K562 (cell line): Measurements from ENCODE around the gene CALY. TPM values are rescaled to one million over a fixed set of nuclear protein-coding genes. Genes with fewer than 3 reads are reported as not detected.

Source experiments
- ATAC-seq: fragments of 200-7000 bp; cut with Tn5 transposase; 3 replicates; pipeline ENCODE4 v1.9.1; 2020; ENCODE audit warnings: moderate library complexity
- BruUV-seq: library from RNA; stranded (reverse); fragments of 400-500 nt; replicated peaks from 2 replicates; lab custom pipeline; 2021; lab: Mats Ljungman, UMichigan
- CTCF ChIA-PET: fragments of 300-600 bp; formaldehyde crosslinking; extraction: SDS; loops from one replicate; lab custom pipeline; 2021; ENCODE audit warnings: low intra/inter-chr PET ratio; lab: Yijun Ruan, JAX
- POLR2A ChIA-PET: fragments of 300-600, 350-650 bp; sonication (Branson Sonifier 250); formaldehyde crosslinking; extraction: SDS; loops from one replicate; lab custom pipeline; 2021; ENCODE audit warnings: antibody characterized with exemption, inconsistent platforms; lab: Yijun Ruan, JAX
- DNase-seq, 4 experiments: peaks; one replicate each; pipeline versions ENCODE4 v3.0.0 to v3.0.0-alpha.2; 2011 to 2018; ENCODE audit warnings: low spot score in 3 of 4, mixed read lengths in 3 of 4; ENCODE audit errors: extremely low read depth in 1 of 4
- FAIRE-seq: peaks from 2 replicates; lab custom pipeline; 2011; peaks lifted over from hg19 to GRCh38; lab: Jason Lieb, UNC
- H2AFZ ChIP-seq: 2 replicates; pipeline ENCODE4 v1.6.0; 2011; ENCODE audit warnings: low read depth, low read length, control low read depth, inconsistent platforms
- H3K27ac ChIP-seq: fragments of 200-600 bp; 3 replicates; pipeline ENCODE4 v1.8.0; 2011; ENCODE audit warnings: low read depth, mild to moderate bottlenecking, control low read depth, inconsistent platforms, low read length, moderate library complexity, mixed read lengths; ENCODE audit errors: extremely low read depth
- H3K27me3 ChIP-seq, 2 experiments: fragments of 300-600 bp in 1 of 2; 2 replicates in 1 of 2; 3 replicates in 1 of 2; pipeline versions ENCODE4 v1.6.0 to v1.8.0; 2011; ENCODE audit warnings: inconsistent platforms in 2 of 2, low read length in 2 of 2, mild to moderate bottlenecking in 1 of 2, mixed read lengths in 1 of 2, moderate library complexity in 1 of 2; ENCODE audit not compliant: control insufficient read depth in 2 of 2, insufficient read depth in 2 of 2
- H3K36me3 ChIP-seq: fragments of 300-600 bp; 3 replicates; pipeline ENCODE4 v1.8.0; 2011; ENCODE audit warnings: mild to moderate bottlenecking, low read length, inconsistent platforms; ENCODE audit not compliant: control insufficient read depth, insufficient read depth
- H3K4me1 ChIP-seq, 2 experiments: fragments of 200-600 bp in 1 of 2; replicated peaks in 1 of 2; 2 replicates in 1 of 2; 3 replicates in 1 of 2; pipeline versions ENCODE4 v1.5.1 to v1.8.0; 2011; ENCODE audit warnings: inconsistent platforms in 2 of 2, low read length in 2 of 2, mild to moderate bottlenecking in 1 of 2, mixed read lengths in 1 of 2, moderate library complexity in 1 of 2; ENCODE audit not compliant: control insufficient read depth in 2 of 2, insufficient read depth in 2 of 2
- H3K4me2 ChIP-seq: 2 replicates; pipeline ENCODE4 v1.6.1; 2011; ENCODE audit warnings: low read length, control low read depth, inconsistent platforms, mixed read lengths; ENCODE audit not compliant: insufficient read depth
- H3K4me3 ChIP-seq: fragments of 200-600 bp; sonication (generic), shearing (Covaris generic); 2 replicates; pipeline ENCODE4 v1.5.1; 2016; ENCODE audit warnings: control low read depth, inconsistent platforms
- H3K79me2 ChIP-seq: fragments of 200-600 bp; 3 replicates; pipeline ENCODE4 v1.8.0; 2011; ENCODE audit warnings: low read length, inconsistent platforms; ENCODE audit not compliant: control insufficient read depth, insufficient read depth
- H3K9ac ChIP-seq, 2 experiments: 2 replicates each; pipeline versions ENCODE4 v1.6.0 to v1.6.1; 2011; ENCODE audit warnings: low read depth in 2 of 2, low read length in 2 of 2, control low read depth in 1 of 2, inconsistent platforms in 1 of 2, mild to moderate bottlenecking in 1 of 2, mixed read lengths in 1 of 2; ENCODE audit not compliant: insufficient read depth in 1 of 2
- H3K9me1 ChIP-seq: one replicate; pipeline ENCODE4 v1.6.0; 2011; ENCODE audit warnings: inconsistent platforms, mild to moderate bottlenecking, low read length, moderate library complexity; ENCODE audit not compliant: control insufficient read depth, insufficient read depth
- H3K9me3 ChIP-seq: replicated peaks from 2 replicates; pipeline ENCODE4 v1.5.1; 2011; ENCODE audit warnings: low read depth, low read length, inconsistent platforms; ENCODE audit not compliant: control insufficient read depth, insufficient read depth
- H4K20me1 ChIP-seq: replicated peaks from 2 replicates; pipeline ENCODE4 v1.6.1; 2011; ENCODE audit warnings: low read length, inconsistent platforms, mixed read lengths; ENCODE audit not compliant: control insufficient read depth, insufficient read depth
- EP300 ChIP-seq: IDR thresholded peaks from 2 replicates; pipeline ENCODE4 v1.6.1; 2012; ENCODE audit warnings: low read length, improper control_type of control experiment
- FOS ChIP-seq: IDR thresholded peaks from 3 replicates; pipeline ENCODE4 v1.6.1; 2011; ENCODE audit not compliant: insufficient read length; ENCODE audit errors: extremely low read depth
- FOXK2 ChIP-seq, 2 experiments: fragments of 450-650 bp; IDR thresholded peaks in 1 of 2; conservative IDR thresholded peaks in 1 of 2; 2 replicates each; pipeline ENCODE4 v1.6.1; 2016; ENCODE audit warnings: low read depth in 2 of 2, mild to moderate bottlenecking in 1 of 2
- GABPB2 ChIP-seq: fragments of 250-450 bp; sonication (Bioruptor Pico); conservative IDR thresholded peaks from 2 replicates; pipeline ENCODE4 v1.5.1; 2021; ENCODE audit warnings: mild to moderate bottlenecking
- MAFF ChIP-seq: IDR thresholded peaks from 2 replicates; pipeline ENCODE4 v1.6.1; 2012; ENCODE audit warnings: low read length, improper control_type of control experiment
- NCOR1 ChIP-seq: fragments of 450-650 bp; IDR thresholded peaks from 2 replicates; pipeline ENCODE4 v1.6.1; 2016; ENCODE audit warnings: mild to moderate bottlenecking, moderate library complexity
- RHOXF2B ChIP-seq: fragments of 250-450 bp; sonication (Bioruptor Pico); conservative IDR thresholded peaks from 2 replicates; pipeline ENCODE4 v1.5.1; 2021
- TCF3 ChIP-seq: sonication (generic); formaldehyde crosslinking; IDR thresholded peaks from 2 replicates; pipeline ENCODE4 v1.4.0; 2020; ENCODE audit warnings: mild to moderate bottlenecking, missing genetic modification reagents
- ZFP30 ChIP-seq: fragments of 250-450 bp; sonication (Bioruptor Pico); IDR thresholded peaks from 2 replicates; pipeline ENCODE4 v1.8.0; 2022; ENCODE audit warnings: moderate library complexity, mild to moderate bottlenecking, inconsistent platforms, borderline replicate concordance
- ZNF41 ChIP-seq: fragments of 250-450 bp; sonication (Bioruptor Pico); conservative IDR thresholded peaks from 2 replicates; pipeline ENCODE4 v1.4.0; 2020; ENCODE audit warnings: mild to moderate bottlenecking
- whole genome bisulfite sequencing: fragments of 100-300 bp; shearing (Covaris generic); methylation state at CpG from one replicate; pipeline ENCODE4 v1.1.6; 2016; ENCODE audit warnings: low coverage, mixed read lengths; ENCODE audit not compliant: insufficient coverage; ENCODE audit errors: missing lambda C conversion rate; 5-methylcytosine and 5-hydroxymethylcytosine counted together
- in situ Hi-C: fragments of 300-500 bp; cut with MboI; formaldehyde crosslinking; loops from 4 replicates; pipeline ENCODE4 v1.15.0; 2018; ENCODE audit warnings: inconsistent platforms, mixed read lengths
- intact Hi-C: fragments of 100-400 bp; cut with micrococcal nuclease; formaldehyde crosslinking; loops from 2 replicates; pipeline ENCODE4 v1.14.2; 2022
- polyA plus RNA-seq, 8 experiments: library from polyadenylated mRNA; depleted of rRNA in 4 of 8; stranded (reverse) in 5 of 8; unstranded in 3 of 8; fragments of >200 nt; fragmentation: Nextera tagmentation in 2 of 8; fragmentation: Illumina TruSeq in 1 of 8; extraction: Ambion mirVana in 2 of 8; extraction: Trizol in 1 of 8; gene quantifications; 2 replicates each; pipeline versions ENCODE4 v1.2.1 to v1.2.3, GENCODE V29; 2011 to 2014; ENCODE audit warnings: inconsistent platforms in 1 of 8, missing spikeins in 1 of 8
- total RNA-seq, 7 experiments: library from RNA; depleted of rRNA in 6 of 7; stranded (reverse); fragments of >200 nt in 6 of 7; fragmentation: Illumina TruSeq in 2 of 7; extraction: Trizol in 2 of 7; gene quantifications; 2 replicates each; pipeline versions ENCODE4 v1.2.1 to v1.2.3, GENCODE V29; 2011 to 2021; ENCODE audit warnings: low replicate concordance in 1 of 7
- TF ChIP-seq, protein P1 (sequence below), 3 experiments: fragments of 200-800 bp in 1 of 3; fragments of 250-450 bp in 1 of 3; fragments of 450-650 bp in 1 of 3; sonication (Bioruptor Pico) in 1 of 3; sonication (Bioruptor generic) in 1 of 3; formaldehyde crosslinking in 1 of 3; IDR thresholded peaks; 2 replicates each; pipeline versions ENCODE4 v1.6.1 to v1.8.0; 2016 to 2022; ENCODE audit warnings: mild to moderate bottlenecking in 2 of 3, missing genetic modification characterization in 2 of 3, missing compliant biosample characterization in 1 of 3, moderate library complexity in 1 of 3
- TF ChIP-seq, protein P2 (sequence below): fragments of 250-450 bp; sonication (Bioruptor Pico); IDR thresholded peaks from 2 replicates; pipeline ENCODE4 v1.8.0; 2022; ENCODE audit warnings: moderate library complexity, mild to moderate bottlenecking, inconsistent platforms
- TF ChIP-seq, protein P3 (sequence below), 2 experiments: IDR thresholded peaks; 2 replicates each; pipeline ENCODE4 v1.6.1; 2011; ENCODE audit warnings: borderline replicate concordance in 1 of 2, control low read depth in 1 of 2, low read depth in 1 of 2, low read length in 1 of 2, mild to moderate bottlenecking in 1 of 2, mixed read lengths in 1 of 2, moderate library complexity in 1 of 2; ENCODE audit not compliant: insufficient read depth in 1 of 2, insufficient read length in 1 of 2, poor library complexity in 1 of 2, severe bottlenecking in 1 of 2; ENCODE audit errors: extremely low read depth in 1 of 2

CALY gene
- total and polyA plus RNA-seq, 9 of the 15 experiments (the other 6 are each of a cell fraction or from before 2014, with no cell fraction given), result not detected

DNA sequence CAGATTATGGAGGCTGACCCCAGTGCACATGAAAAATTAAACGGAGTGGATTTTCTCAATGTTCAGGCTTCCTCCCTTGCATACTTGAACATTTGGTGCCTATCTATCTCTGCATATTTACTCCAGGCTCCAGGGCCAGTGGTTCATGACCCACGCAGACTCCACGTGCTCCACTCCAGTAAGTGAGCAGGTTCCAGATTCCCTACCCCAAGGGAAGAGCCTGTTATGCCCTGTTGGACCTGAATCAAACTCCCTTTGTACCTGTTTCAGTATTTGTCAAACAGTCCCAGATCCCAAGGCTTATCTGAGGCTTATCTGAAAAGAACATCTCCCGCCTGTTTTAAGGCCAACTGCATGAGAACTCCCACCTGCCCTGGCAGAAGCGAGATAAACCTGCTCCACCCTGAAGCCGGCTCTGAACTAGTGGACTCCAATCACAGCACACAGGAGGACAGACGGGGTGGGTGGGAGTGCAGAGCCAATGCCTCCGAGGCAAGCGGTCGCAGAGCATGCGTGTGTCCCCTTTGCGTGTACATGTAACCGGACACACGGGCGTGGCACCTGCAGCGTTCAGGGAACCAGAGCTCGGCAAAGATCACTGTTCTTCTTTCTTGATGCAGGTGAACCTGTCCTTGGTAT, 23.4 kb upstream of the CALY start:
- H3K79me2 ChIP-seq, result peaks cover 12% of the 10 kb centered on the region
- POLR2A ChIA-PET, result interaction anchor here (1.5 to 1.7 kb wide), 3 partner anchors 11 to 17 kb away, joined by 3 to 10 read pairs (median 4); partner anchors contain the start of gene ECHS1
- DNase-seq (peak in 3 of 4 experiments; percentile 34 to 73 (median 50)), FAIRE-seq (peak; percentile 74), ATAC-seq (peak; percentile 19)
- peaks cover 38% of the 10 kb centered on the region; the same call in 1 of the 3 replicates for H3K36me3 ChIP-seq
- peak overlapping the region; percentile 52 for H3K4me2 ChIP-seq
- H3K9me1 ChIP-seq, result no peaks in the 10 kb centered on the region
- CTCF ChIA-PET, result no interaction called here
- H3K27me3 ChIP-seq, result no peaks in the 10 kb centered on the region
- H4K20me1 ChIP-seq, result no peaks in the 10 kb centered on the region
- peaks cover 15 to 55% of the 10 kb centered on the region in 2 experiments for H3K4me1 ChIP-seq
- peak overlapping the region; percentile 53; the same call in 2 of the 3 replicates for H3K27ac ChIP-seq
- H3K9me3 ChIP-seq, result no peaks in the 10 kb centered on the region
- no peak overlapping the region for H3K4me3 ChIP-seq
- BruUV-seq, result no TSS peak
- WGBS, result 0% methylated on average over 13 of the region's 17 CpGs
- no peak overlapping the region; a peak in 2 of 4 replicates for H3K9ac ChIP-seq
- 0 out of 2 replicates have a peak overlapping the region, but pooled peaks have one; percentile 60 for H2AFZ ChIP-seq
- in situ Hi-C loops (no loop called here), intact Hi-C loops (loop anchor here (5.0 kb wide), 1 partner anchor 32 kb away; the partner anchor contains the start of gene MTG1)
- 0 out of 4 replicates have a peak, but pooled peaks of 1 of the 2 experiments have one; percentile 25 for TF ChIP-seq FOXK2 (conservative IDR thresholded peaks at IDR 0.05 in 1 of 2, IDR thresholded peaks at IDR 0.05 in 1 of 2; ENCODE audit: low read depth in 2 of 2)
- no peak for TF ChIP-seq MAFF
- peak; percentile 74 for TF ChIP-seq TCF3 (CRISPR knock-in tag)
- TF ChIP-seq FOS, result no peak
- TF ChIP-seq RHOXF2B (CRISPR knock-in tag), result no peak
- TF ChIP-seq, protein P1, sequence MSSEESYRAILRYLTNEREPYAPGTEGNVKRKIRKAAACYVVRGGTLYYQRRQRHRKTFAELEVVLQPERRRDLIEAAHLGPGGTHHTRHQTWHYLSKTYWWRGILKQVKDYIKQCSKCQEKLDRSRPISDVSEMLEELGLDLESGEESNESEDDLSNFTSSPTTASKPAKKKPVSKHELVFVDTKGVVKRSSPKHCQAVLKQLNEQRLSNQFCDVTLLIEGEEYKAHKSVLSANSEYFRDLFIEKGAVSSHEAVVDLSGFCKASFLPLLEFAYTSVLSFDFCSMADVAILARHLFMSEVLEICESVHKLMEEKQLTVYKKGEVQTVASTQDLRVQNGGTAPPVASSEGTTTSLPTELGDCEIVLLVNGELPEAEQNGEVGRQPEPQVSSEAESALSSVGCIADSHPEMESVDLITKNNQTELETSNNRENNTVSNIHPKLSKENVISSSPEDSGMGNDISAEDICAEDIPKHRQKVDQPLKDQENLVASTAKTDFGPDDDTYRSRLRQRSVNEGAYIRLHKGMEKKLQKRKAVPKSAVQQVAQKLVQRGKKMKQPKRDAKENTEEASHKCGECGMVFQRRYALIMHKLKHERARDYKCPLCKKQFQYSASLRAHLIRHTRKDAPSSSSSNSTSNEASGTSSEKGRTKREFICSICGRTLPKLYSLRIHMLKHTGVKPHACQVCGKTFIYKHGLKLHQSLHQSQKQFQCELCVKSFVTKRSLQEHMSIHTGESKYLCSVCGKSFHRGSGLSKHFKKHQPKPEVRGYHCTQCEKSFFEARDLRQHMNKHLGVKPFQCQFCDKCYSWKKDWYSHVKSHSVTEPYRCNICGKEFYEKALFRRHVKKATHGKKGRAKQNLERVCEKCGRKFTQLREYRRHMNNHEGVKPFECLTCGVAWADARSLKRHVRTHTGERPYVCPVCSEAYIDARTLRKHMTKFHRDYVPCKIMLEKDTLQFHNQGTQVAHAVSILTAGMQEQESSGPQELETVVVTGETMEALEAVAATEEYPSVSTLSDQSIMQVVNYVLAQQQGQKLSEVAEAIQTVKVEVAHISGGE (CRISPR knock-in tag; IDR thresholded peaks at IDR 0.05), result no peak; a peak in 1 of 6 replicates
- no peak for TF ChIP-seq GABPB2 (CRISPR knock-in tag)
- TF ChIP-seq ZNF41, result no peak
- TF ChIP-seq EP300, result peak; percentile 54
- TF ChIP-seq, protein P2, sequence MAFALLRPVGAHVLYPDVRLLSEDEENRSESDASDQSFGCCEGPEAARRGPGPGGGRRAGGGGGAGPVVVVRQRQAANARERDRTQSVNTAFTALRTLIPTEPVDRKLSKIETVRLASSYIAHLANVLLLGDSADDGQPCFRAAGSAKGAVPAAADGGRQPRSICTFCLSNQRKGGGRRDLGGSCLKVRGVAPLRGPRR (CRISPR knock-in tag), result no peak
- TF ChIP-seq ZFP30, result no peak
- TF ChIP-seq NCOR1, result peak; percentile 68
- TF ChIP-seq, protein P3, sequence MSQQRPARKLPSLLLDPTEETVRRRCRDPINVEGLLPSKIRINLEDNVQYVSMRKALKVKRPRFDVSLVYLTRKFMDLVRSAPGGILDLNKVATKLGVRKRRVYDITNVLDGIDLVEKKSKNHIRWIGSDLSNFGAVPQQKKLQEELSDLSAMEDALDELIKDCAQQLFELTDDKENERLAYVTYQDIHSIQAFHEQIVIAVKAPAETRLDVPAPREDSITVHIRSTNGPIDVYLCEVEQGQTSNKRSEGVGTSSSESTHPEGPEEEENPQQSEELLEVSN (IDR thresholded peaks at IDR 0.05; ENCODE audit: borderline replicate concordance in 1 of 2, extremely low read depth in 1 of 2, insufficient read depth in 1 of 2, insufficient read length in 1 of 2, low read depth in 1 of 2, low read length in 1 of 2, poor library complexity in 1 of 2, severe bottlenecking in 1 of 2), result peak; percentile 50 to 85
